GM12892 (cell line): ENCODE data around the gene TMEM209.

Experiments used
- POLR2A ChIP-seq: IDR thresholded peaks from 2 replicates; pipeline ENCODE4 v1.6.1; 2011; ENCODE audit warnings: low read depth, low read length, control low read depth
- POLR2AphosphoS5 ChIP-seq: IDR thresholded peaks from 2 replicates; pipeline ENCODE4 v1.6.1; 2011; ENCODE audit warnings: low read depth, low read length, control low read depth
- TAF1 ChIP-seq: IDR thresholded peaks from 2 replicates; pipeline ENCODE4 v1.6.1; 2011; ENCODE audit warnings: low read depth, mild to moderate bottlenecking, control low read depth, low read length, borderline replicate concordance

DNA sequence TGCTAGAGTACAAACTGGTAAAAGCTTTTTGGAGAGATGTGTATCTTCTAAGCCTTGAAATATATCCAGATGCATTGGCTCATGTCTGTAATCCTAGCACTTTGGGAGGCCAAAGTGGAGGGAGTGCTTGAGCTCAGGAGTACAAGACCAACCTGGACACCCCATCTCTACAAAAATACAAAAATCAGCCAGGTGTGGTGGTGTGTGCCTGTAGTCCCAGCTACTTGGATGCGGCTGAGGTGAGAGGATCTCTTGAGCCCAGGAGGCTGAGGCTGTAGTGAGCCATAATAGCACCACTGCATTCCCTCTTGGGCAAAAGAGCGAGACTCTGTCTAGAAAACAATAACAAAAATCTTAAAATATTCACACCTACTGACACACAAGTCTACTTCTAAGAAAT, 25.6 kb downstream of the TMEM209 start:
- TF ChIP-seq POLR2A (no peak), POLR2AphosphoS5 (no peak), TAF1 (no peak)
